ENCODE data around the gene CIAO1.

The CIAO1 gene

GRCh38 chr2:96308248-96308647 lies 42.2 kb downstream of the CIAO1 start:
- no peak for DNase-seq (ENCODE audit: extremely low read depth, insufficient read length)
- Histone ChIP-seq H3K36me3 (ENCODE audit: control insufficient read depth, insufficient read depth, low read length) (peaks cover 1% of the 10 kb centered on the region; the same call in 1 of the 2 replicates), H3K4me3 (replicated peaks; ENCODE audit: low read depth, low read length) (no peak overlapping the region), H3K27me3 (replicated peaks; ENCODE audit: control insufficient read depth, insufficient read depth, low read length) (no peaks in the 10 kb centered on the region)
- no peak for TF ChIP-seq CTCF (IDR thresholded peaks at IDR 0.05; ENCODE audit: insufficient read depth, low read length, poor library complexity, severe bottlenecking)

DNA sequence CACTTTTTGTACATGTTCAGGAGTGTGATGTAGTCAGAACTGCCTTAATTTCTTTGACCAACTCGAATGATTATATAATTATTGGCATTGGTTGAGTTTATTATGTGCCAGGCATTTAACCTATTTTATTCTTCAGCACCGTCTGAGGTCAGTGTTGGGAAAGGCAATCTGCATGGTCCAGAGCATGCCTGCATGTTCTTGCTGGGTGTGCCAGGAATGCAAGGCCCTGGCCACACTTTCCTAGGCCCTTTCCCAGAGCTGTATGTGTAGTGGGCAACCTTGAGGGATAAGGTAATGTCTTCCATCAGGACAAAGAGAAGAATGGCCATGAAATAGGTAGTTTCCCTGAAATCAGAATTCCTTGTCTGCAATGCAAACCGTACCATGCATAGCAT lies 49.0 kb downstream of the CIAO1 start:
- TF ChIP-seq CTCF (IDR thresholded peaks at IDR 0.05; ENCODE audit: insufficient read depth, low read length, poor library complexity, severe bottlenecking): no peak
- no peaks in the 10 kb centered on the region for H3K27me3 ChIP-seq (replicated peaks; ENCODE audit: control insufficient read depth, insufficient read depth, low read length)
- no peak overlapping the region for H3K4me3 ChIP-seq (replicated peaks; ENCODE audit: low read depth, low read length)
- no peaks in the 10 kb centered on the region for H3K36me3 ChIP-seq (ENCODE audit: control insufficient read depth, insufficient read depth, low read length)
- DNase-seq (ENCODE audit: extremely low read depth, insufficient read length): no peak

DNA sequence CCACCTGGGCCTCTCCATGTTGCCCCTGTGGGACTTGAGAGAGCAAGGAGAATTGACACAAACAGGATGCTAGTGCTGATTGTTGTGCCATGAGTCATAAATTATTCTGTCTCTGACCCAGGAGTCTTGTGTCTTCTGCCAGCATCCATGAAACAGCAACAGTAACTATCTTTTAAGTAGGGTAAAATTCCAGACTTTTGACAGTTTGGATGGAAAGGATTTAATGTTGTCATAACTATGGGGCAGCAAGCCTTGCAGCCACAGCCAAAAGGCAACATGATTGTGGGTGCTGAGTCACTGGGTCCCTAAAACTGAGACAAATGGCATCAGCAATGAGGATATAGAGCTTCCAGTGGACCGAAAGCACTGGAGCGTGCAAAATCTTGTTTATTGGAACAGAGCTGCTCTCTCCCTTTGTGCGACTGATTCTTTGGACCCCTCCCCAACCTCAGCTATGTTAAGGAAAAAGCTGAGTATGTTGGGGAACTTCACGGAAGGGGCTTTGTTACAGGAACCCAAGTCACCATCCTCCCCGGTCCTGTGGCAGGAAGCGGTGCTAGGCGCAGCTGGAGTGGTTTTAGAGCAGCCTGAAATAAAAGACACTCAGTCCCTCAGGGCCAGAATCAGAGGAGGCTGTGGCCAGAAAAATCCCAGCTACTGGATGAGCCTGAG lies 49.5 kb downstream of the CIAO1 start:
- Histone ChIP-seq H3K27me3 (replicated peaks; ENCODE audit: control insufficient read depth, insufficient read depth, low read length) (no peaks in the 10 kb centered on the region), H3K36me3 (ENCODE audit: control insufficient read depth, insufficient read depth, low read length) (no peaks in the 10 kb centered on the region), H3K4me3 (replicated peaks; ENCODE audit: low read depth, low read length) (no peak overlapping the region)
- no peak for TF ChIP-seq CTCF (IDR thresholded peaks at IDR 0.05; ENCODE audit: insufficient read depth, low read length, poor library complexity, severe bottlenecking)
- no peak for DNase-seq (ENCODE audit: extremely low read depth, insufficient read length)

DNA sequence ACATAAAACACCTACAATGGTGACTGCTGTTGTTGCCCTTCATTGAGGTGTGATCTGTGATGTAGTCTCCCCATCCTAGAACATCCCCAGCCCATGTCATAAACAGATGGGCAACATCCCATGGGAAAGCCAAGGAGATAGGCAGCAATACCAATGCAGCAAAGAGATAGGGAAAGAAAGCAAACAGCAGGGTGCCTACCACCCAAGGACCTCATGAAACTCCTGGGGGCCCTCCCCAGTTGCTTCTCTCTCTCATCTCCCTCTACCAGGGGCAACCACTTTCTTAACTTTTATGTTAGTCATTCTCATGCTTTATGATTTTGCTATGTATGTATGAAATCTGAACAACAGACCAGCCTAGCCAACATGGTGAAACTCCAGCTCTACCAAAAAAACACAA lies 51.0 kb downstream of the CIAO1 start:
- H3K36me3 ChIP-seq (ENCODE audit: control insufficient read depth, insufficient read depth, low read length): no peaks in the 10 kb centered on the region
- no peak overlapping the region for H3K4me3 ChIP-seq (replicated peaks; ENCODE audit: low read depth, low read length)
- TF ChIP-seq CTCF (IDR thresholded peaks at IDR 0.05; ENCODE audit: insufficient read depth, low read length, poor library complexity, severe bottlenecking): no peak
- no peak for DNase-seq (ENCODE audit: extremely low read depth, insufficient read length)
- no peaks in the 10 kb centered on the region for H3K27me3 ChIP-seq (replicated peaks; ENCODE audit: control insufficient read depth, insufficient read depth, low read length)

DNA sequence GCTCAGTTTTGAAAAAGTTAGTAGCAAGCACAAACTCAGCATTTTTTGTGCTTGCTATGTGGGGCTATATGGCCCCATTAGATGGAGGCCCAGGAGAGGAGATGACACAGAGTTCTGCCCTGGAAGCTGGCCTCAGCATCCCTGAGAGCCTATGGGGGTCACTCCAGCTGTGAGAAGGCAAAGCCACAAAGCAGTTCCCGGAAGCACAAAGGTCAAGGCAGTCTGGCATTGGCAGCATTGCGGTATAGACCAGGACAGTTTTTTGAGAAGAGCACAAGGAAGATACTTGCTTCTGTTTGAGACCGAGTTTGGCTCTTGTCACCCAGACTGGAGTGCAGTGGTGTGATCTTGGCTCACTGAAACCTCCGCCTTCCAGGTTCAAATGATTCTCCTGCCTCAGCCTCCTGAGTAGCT lies 51.6 kb downstream of the CIAO1 start:
- no peak for DNase-seq (ENCODE audit: extremely low read depth, insufficient read length)
- Histone ChIP-seq H3K27me3 (replicated peaks; ENCODE audit: control insufficient read depth, insufficient read depth, low read length) (no peaks in the 10 kb centered on the region), H3K4me3 (replicated peaks; ENCODE audit: low read depth, low read length) (no peak overlapping the region), H3K36me3 (ENCODE audit: control insufficient read depth, insufficient read depth, low read length) (no peaks in the 10 kb centered on the region)
- no peak for TF ChIP-seq CTCF (IDR thresholded peaks at IDR 0.05; ENCODE audit: insufficient read depth, low read length, poor library complexity, severe bottlenecking)

DNA sequence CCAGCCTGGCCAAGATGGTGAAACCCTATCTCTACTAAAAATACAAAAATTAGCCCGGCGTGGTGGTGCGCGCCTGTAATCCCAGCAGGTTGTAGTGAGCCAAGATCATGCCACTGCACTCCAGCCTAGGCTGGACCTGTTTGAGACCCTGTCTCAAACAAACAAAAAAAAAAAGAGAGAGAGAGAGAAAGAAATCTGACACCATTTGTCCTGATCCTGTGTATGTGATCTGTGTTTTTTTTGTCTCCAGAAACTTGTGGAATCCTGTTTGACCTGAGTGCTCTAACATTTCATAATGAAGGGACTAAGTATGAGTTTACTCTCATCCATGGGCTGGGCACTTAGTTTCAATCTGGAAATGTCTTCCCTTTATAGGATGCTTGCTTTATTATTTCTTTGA lies 52.7 kb downstream of the CIAO1 start:
- H3K36me3 ChIP-seq (ENCODE audit: control insufficient read depth, insufficient read depth, low read length): no peaks in the 10 kb centered on the region

More for the DNA sequence above, 52.7 kb downstream of the CIAO1 start:
- no peak for TF ChIP-seq CTCF (IDR thresholded peaks at IDR 0.05; ENCODE audit: insufficient read depth, low read length, poor library complexity, severe bottlenecking)
- DNase-seq (ENCODE audit: extremely low read depth, insufficient read length): no peak
- H3K4me3 ChIP-seq (replicated peaks; ENCODE audit: low read depth, low read length): no peak overlapping the region
- H3K27me3 ChIP-seq (replicated peaks; ENCODE audit: control insufficient read depth, insufficient read depth, low read length): no peaks in the 10 kb centered on the region

All from GM06990 (cell line).